Measurements from ENCODE around the gene TADA3.

DNA sequence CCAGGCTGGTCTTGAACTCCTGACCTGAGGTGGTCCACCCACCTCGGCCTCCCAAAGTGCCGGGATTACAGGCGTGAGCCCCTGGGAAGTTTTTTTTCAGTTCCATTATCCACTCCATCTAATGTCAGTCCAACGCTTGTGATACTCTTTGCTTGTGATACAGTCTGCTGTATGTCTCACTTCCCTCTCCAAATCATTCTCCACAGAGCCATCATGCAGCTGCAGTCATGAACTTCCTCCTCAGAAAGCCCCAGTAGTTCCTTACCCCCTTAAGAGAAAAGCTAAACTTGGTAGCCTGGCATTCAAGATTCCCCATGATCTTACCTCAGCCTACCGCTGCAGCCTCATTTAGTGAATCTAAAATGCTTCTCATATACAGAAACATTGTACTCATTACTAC is 2.9 kb upstream of the TADA3 start:
- TF ChIP-seq CTCF (conservative IDR thresholded peaks at IDR 0.05; ENCODE audit: low read depth, low read length) (no peak), EZH2phosphoT487 (IDR thresholded peaks at IDR 0.05; ENCODE audit: borderline replicate concordance, low read length) (no peak), EZH2 (IDR thresholded peaks at IDR 0.05; ENCODE audit: low read length, unreplicated experiment) (no peak)

All from PC-3 (cell line).